OCI-LY1 (cell line): ENCODE data around the gene EBLN1.

Experiments
- H2AFZ ChIP-seq: fragments of 200-600 bp; sonication (generic), shearing (Covaris generic); 2 replicates; pipeline ENCODE4 v1.6.0; 2014; ENCODE audit warnings: antibody characterized with exemption, mild to moderate bottlenecking, low read length
- H3F3A ChIP-seq: fragments of 200-600 bp; sonication (generic), shearing (Covaris generic); 2 replicates; pipeline ENCODE4 v1.6.0; 2014; ENCODE audit warnings: mild to moderate bottlenecking, antibody characterized with exemption, low read length, moderate library complexity; ENCODE audit not compliant: insufficient read depth
- H3K27ac ChIP-seq: fragments of 200-600 bp; sonication (generic); 2 replicates; pipeline ENCODE4 v1.5.1; 2014; ENCODE audit warnings: low read length, mixed run types, mild to moderate bottlenecking, low read depth; ENCODE audit not compliant: poor library complexity, severe bottlenecking
- H3K27me3 ChIP-seq: fragments of 200-600 bp; sonication (generic); 2 replicates; pipeline ENCODE4 v1.6.0; 2014; ENCODE audit warnings: antibody characterized with exemption, mild to moderate bottlenecking, low read length, moderate library complexity; ENCODE audit not compliant: insufficient read depth
- H3K36me3 ChIP-seq: fragments of 200-600 bp; sonication (generic); 2 replicates; pipeline ENCODE4 v1.6.1; 2014; ENCODE audit warnings: mild to moderate bottlenecking, antibody characterized with exemption, low read length, moderate library complexity, mixed read lengths; ENCODE audit not compliant: insufficient read depth
- H3K4me1 ChIP-seq: fragments of 200-600 bp; sonication (generic); 2 replicates; pipeline ENCODE4 v1.5.1; 2014; ENCODE audit warnings: mild to moderate bottlenecking, low read length, moderate library complexity; ENCODE audit not compliant: insufficient read depth, severe bottlenecking
- H3K4me2 ChIP-seq: fragments of 200-600 bp; sonication (generic), shearing (Covaris generic); 2 replicates; pipeline ENCODE4 v1.6.1; 2014; ENCODE audit warnings: low read length
- H3K4me3 ChIP-seq: fragments of 200-600 bp; sonication (generic); 2 replicates; pipeline ENCODE4 v1.5.1; 2014; ENCODE audit warnings: low read length, low read depth, mild to moderate bottlenecking, mixed read lengths; ENCODE audit not compliant: poor library complexity, severe bottlenecking
- H3K79me2 ChIP-seq: fragments of 200-600 bp; shearing (Covaris generic); 2 replicates; pipeline ENCODE4 v1.6.1; 2016; ENCODE audit warnings: mixed run types, low read length, mixed read lengths; ENCODE audit not compliant: insufficient read depth
- H3K9ac ChIP-seq: fragments of 200-600 bp; sonication (generic), shearing (Covaris generic); 2 replicates; pipeline ENCODE4 v1.6.1; 2014; ENCODE audit warnings: mild to moderate bottlenecking, low read length, mixed read lengths
- H3K9me2 ChIP-seq: fragments of 200-600 bp; sonication (generic), shearing (Covaris generic); 2 replicates; pipeline ENCODE4 v1.6.1; 2014; ENCODE audit warnings: low read depth, mild to moderate bottlenecking, low read length, mixed read lengths
- H3K9me3 ChIP-seq: fragments of 200-600 bp; shearing (Covaris generic); 2 replicates; pipeline ENCODE4 v1.6.1; 2014; ENCODE audit warnings: low read length, mixed read lengths
- H4K20me1 ChIP-seq: fragments of 200-600 bp; sonication (generic), shearing (Covaris generic); 2 replicates; pipeline ENCODE4 v1.6.0; 2016; ENCODE audit warnings: mild to moderate bottlenecking, low read length; ENCODE audit not compliant: insufficient read depth
- EZH2 ChIP-seq: fragments of 200-600 bp; sonication (generic), shearing (Covaris generic); IDR thresholded peaks from 2 replicates; pipeline ENCODE4 v1.8.0; 2017; ENCODE audit warnings: borderline replicate concordance, mixed run types, mild to moderate bottlenecking, antibody characterized with exemption, low read length, moderate library complexity, mixed read lengths
- TF ChIP-seq, protein P1 (sequence below): fragments of 200-600 bp; sonication (generic), shearing (Covaris generic); IDR thresholded peaks from 2 replicates; pipeline ENCODE4 v1.5.1; 2017; ENCODE audit warnings: mild to moderate bottlenecking, antibody characterized with exemption, low read length, moderate library complexity, mixed read lengths

The EBLN1 gene

DNA sequence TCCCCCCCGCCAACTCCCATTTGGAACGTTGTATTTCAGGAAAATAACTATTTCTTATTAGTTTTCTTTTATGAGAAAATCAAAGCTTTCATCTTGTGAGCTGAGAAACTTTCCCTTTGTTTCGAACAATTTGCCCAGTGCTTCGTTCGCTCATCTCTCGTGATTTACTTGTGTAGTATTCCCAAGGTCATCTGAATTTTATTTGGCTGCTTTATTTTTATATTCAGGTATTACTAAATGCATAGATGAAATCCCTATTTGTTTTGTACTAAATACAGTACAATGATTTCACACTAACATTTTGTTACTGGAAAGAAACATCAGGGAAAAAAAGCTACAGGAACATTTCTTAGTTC is 12.0 kb upstream of the EBLN1 start:
- no peak overlapping the region; the same call in 1 of the 2 replicates for H2AFZ ChIP-seq
- no peaks in the 10 kb centered on the region for H3K9me3 ChIP-seq
- H4K20me1 ChIP-seq: no peaks in the 10 kb centered on the region
- peaks cover 21% of the 10 kb centered on the region for H3K4me1 ChIP-seq
- H3K27ac ChIP-seq: no peak overlapping the region
- H3K36me3 ChIP-seq: no peaks in the 10 kb centered on the region
- no peaks in the 10 kb centered on the region for H3F3A ChIP-seq
- H3K27me3 ChIP-seq: no peaks in the 10 kb centered on the region
- H3K4me2 ChIP-seq: peak overlapping the region; percentile 77
- peak overlapping the region; percentile 43; the same call in 1 of the 2 replicates for H3K9ac ChIP-seq
- no peak for TF ChIP-seq EZH2
- peak overlapping the region; percentile 67 for H3K4me3 ChIP-seq
- no peaks in the 10 kb centered on the region for H3K79me2 ChIP-seq
- H3K9me2 ChIP-seq: no peaks in the 10 kb centered on the region

DNA sequence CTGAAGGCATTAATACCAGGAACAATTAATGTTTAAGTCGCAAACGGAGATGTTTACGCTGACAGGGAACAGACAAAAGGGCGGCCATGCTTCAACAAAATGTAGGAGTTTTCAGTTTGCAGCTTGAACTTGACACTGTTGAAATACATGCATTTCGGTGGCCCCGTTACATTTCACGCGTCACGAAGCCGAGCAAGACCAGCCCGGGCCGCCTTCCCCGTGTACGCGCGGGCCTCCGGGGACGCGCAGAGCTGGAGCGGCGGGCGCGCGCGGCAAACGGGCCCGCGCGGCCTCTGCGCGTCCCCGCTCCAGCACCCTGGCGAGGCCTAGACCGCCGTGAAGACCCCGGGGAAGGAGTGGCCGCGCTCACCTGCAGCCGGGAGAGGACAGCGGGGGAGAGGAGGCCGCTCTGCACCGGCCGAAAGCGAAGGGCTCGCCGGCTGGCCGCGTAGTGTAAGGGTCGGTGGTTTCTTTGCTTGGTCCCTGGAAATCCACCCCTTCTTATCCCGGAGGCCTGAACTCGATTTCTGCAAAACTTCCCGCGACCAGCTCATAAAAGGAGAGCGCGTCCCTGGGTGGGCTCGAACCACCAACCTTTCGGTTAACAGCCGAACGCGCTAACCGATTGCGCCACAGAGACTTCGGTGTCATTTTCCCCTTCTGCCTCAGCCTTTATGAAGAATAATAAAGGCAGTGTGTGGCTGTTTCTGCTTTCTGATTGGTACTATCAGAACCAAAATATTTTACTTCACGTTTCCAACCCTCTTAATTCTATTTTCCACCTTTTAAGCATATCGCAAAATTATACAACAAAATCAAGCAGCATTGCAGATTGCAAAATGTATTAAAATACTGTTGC is 11.4 kb upstream of the EBLN1 start:
- Histone ChIP-seq H3K79me2 (no peaks in the 10 kb centered on the region), H3K27me3 (no peaks in the 10 kb centered on the region), H3K9me3 (no peaks in the 10 kb centered on the region), H3K4me2 (peak overlapping the region; percentile 77), H3F3A (no peaks in the 10 kb centered on the region), H3K27ac (no peak overlapping the region), H3K4me3 (peak overlapping the region; percentile 67), H3K9me2 (no peaks in the 10 kb centered on the region), H3K4me1 (peaks cover 21% of the 10 kb centered on the region), H3K9ac (peak overlapping the region; percentile 58), H3K36me3 (no peaks in the 10 kb centered on the region), H4K20me1 (no peaks in the 10 kb centered on the region), H2AFZ (peak overlapping the region; percentile 92)
- no peak for TF ChIP-seq EZH2
- TF ChIP-seq, protein P1, sequence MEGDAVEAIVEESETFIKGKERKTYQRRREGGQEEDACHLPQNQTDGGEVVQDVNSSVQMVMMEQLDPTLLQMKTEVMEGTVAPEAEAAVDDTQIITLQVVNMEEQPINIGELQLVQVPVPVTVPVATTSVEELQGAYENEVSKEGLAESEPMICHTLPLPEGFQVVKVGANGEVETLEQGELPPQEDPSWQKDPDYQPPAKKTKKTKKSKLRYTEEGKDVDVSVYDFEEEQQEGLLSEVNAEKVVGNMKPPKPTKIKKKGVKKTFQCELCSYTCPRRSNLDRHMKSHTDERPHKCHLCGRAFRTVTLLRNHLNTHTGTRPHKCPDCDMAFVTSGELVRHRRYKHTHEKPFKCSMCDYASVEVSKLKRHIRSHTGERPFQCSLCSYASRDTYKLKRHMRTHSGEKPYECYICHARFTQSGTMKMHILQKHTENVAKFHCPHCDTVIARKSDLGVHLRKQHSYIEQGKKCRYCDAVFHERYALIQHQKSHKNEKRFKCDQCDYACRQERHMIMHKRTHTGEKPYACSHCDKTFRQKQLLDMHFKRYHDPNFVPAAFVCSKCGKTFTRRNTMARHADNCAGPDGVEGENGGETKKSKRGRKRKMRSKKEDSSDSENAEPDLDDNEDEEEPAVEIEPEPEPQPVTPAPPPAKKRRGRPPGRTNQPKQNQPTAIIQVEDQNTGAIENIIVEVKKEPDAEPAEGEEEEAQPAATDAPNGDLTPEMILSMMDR: no peak

DNA sequence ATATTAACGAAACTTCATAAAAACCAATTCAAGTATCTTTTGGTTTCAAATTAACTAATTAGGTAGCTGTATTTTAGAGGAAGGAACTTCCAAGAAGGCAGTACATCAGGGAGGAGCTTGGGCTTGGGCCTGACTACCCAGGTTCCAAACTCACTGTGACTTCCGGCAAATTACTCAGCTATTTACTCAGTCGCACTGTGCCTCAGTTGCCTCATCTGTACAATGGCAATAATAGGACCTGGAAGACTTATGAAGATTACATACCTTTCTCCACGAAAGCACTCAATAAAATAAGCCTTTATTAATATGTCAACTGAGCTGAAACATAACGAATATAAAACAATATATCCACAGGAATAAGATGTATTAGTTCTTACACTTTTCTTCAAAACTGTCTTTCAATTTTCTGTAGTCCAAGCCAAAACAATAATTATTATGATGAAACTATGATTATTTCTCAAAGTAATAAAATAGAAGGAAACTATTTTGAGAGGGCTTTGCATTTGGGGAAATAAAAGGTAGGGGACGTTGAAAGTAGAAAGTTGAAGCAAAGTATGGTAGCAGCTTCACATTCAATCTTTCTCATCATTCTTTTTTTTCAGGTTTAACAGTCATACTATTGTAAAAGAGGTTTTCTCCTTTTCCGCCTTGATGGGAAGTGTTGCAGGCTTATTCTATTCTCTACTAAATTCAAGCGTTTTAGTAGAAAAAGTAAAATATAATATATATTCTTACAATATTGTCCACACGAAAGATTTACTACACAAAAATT is 10.5 kb upstream of the EBLN1 start:
- Histone ChIP-seq H3F3A (no peaks in the 10 kb centered on the region), H3K27ac (no peak overlapping the region), H3K4me3 (peak overlapping the region; percentile 67), H3K4me2 (peak overlapping the region; percentile 77), H3K9me2 (no peaks in the 10 kb centered on the region), H4K20me1 (no peaks in the 10 kb centered on the region), H3K27me3 (no peaks in the 10 kb centered on the region), H3K9ac (peak overlapping the region; percentile 58), H3K4me1 (peaks cover 21% of the 10 kb centered on the region), H2AFZ (peak overlapping the region; percentile 92), H3K79me2 (no peaks in the 10 kb centered on the region), H3K9me3 (no peaks in the 10 kb centered on the region), H3K36me3 (no peaks in the 10 kb centered on the region)
- no peak for TF ChIP-seq EZH2
- TF ChIP-seq, protein P1: no peak
